Measurements from ENCODE around the gene ACP4.

DNA sequence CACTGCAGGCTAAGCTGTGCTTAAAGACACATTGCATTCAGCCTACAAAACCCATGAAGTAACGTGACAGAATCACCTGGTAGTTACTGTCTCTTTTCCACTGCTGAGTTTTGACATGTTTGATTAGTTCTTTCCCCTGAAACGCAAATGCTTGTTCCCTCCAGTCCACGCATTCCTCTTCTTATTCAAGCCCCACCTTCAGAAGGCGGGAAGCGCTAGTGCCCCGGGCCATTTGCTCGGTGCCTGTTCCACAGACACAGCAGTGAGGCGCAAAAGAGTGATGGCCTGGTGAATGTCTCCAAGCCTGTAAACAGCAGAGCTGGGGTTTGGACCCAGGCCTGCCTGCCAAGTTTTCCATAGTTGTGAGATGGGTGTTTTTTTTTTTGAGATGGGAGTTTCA is 10.9 kb downstream of the ACP4 start:
- TF ChIP-seq, protein P1, sequence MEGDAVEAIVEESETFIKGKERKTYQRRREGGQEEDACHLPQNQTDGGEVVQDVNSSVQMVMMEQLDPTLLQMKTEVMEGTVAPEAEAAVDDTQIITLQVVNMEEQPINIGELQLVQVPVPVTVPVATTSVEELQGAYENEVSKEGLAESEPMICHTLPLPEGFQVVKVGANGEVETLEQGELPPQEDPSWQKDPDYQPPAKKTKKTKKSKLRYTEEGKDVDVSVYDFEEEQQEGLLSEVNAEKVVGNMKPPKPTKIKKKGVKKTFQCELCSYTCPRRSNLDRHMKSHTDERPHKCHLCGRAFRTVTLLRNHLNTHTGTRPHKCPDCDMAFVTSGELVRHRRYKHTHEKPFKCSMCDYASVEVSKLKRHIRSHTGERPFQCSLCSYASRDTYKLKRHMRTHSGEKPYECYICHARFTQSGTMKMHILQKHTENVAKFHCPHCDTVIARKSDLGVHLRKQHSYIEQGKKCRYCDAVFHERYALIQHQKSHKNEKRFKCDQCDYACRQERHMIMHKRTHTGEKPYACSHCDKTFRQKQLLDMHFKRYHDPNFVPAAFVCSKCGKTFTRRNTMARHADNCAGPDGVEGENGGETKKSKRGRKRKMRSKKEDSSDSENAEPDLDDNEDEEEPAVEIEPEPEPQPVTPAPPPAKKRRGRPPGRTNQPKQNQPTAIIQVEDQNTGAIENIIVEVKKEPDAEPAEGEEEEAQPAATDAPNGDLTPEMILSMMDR (IDR thresholded peaks at IDR 0.05; ENCODE audit: low read depth, low read length) = no peak
- no peak for TF ChIP-seq EZH2phosphoT487 (IDR thresholded peaks at IDR 0.05; ENCODE audit: low read depth)

All from OCI-LY3 (cell line).